Fibroblast of peridontal ligament (primary cell): ENCODE measurements around the gene PROM2.

Source experiments
- DNase-seq: peaks from one replicate; pipeline ENCODE4 v3.0.0-alpha.2; 2010; ENCODE audit errors: extremely low read depth

Gene PROM2

DNA sequence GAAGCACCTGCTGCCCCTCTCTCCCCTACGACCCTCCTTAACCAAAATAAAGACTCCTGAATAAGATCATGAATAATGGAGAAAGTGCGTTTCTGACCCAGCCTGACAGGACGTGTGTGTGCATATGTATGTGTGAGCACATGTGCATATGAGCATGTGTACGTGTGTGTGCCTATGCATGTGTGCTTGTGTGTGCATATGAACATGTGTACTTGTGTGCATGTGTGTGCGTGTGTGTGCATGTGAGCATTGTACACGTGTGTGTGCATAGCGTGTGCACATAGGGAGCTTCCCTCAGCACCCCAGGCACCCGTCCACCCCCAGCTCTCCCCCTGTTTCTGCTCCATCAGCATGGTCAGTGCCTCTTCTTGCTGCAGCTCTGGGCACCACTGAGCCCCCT, 33.6 kb downstream of the PROM2 start:
- no peak for DNase-seq

DNA sequence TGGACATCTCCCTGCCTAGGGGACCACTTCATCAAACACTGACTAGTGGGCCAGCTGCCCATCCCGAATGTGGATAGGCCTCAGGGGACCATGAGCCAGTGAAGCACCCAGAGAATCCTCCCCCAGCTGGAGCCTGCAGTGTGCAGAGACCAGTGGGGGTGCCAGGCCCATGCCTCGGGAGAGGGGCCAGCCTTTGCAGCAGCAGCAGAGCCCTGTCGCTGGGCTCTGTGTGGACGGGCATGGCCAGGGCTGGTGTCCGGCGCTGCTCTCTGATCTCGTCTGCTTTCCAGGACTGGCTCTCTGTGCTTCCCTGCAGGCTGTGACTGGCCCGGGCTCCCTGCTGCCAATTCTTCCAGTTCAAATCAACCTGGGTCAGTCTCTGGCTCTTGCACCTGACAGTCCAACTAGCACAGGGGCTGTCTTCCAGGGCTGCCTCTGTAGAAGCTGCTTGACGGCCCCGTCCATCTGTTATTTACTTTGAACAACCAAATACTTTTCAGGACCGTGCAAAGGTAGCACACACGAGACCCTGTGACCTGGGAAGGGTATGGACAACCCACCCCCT, 34.3 kb downstream of the PROM2 start:
- DNase-seq = no peak

DNA sequence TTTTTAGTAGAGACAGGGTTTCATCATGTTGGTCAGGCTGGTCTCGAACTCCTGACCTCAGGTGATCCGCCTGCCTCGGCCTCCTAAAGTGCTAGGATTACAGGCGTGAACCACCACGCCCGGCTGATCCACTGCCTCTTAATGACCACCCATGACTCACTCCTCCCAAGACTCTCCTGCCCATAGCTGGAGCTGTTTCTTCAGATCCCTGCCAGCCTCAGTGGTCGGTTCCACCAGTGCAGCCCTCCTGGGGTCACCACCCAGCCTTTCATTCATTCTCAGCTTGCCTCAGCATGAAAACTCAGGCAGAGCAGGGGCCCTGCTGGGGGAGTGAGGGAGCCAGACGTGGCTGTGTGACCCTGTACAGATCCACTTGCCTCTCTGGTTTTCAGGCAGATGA, 35.4 kb downstream of the PROM2 start:
- DNase-seq = no peak

DNA sequence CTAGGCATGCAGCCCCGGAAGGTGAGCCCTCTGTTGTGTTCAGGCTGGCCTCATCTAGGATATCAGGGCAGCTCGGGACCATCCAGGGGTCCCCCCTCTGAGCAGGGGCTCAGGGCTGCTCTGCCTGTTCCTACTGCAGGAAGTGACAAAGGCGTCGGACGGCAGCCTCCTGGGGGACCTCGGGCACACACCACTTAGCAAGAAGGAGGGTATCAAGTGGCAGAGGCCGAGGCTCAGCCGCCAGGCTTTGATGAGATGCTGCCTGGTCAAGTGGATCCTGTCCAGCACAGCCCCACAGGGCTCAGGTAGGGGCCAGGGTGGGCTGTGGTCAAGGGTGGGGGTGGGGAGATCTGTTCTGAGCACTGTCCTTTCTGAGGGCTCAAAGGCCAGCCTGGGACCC, 36.0 kb downstream of the PROM2 start:
- no peak for DNase-seq

- no peak for DNase-seq
Measured at GRCh38 chr2:95310651-95311050, 36.4 kb downstream of the PROM2 start.

DNA sequence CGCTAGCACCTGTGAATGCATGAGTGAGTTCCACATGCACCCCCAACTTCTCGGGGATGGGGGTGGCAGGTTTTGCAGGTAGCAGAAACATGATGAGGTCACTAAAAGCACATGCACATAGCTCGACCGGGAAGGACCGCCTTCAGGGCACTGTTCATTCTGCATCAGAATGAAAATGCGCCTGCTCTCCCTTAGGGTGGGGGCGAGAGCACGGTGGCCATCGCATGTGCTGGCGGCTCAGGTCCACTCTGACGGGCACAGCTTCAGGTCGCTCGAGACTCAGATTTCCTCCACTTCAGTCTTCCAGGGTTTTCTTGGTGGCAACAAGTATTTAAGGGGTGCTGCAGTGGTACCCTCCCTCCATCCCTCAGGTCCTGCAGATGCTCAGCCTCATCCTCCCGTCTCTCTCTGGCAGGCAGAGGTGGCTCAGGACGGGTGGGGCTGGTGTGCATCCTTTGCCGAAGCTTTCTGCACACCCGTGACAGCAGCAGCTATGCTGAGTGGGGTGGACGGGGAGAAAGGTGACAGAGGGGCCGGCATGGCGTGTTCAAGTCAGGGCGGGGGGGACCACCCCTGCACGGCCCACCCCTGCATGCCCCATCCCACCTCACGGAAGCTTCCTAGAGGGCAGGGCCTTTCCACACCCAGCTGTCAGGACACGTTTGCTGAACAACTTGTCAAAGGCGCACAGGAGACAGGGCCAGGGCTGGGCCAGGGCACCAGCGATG, 37.7 kb downstream of the PROM2 start:
- no peak for DNase-seq

DNA sequence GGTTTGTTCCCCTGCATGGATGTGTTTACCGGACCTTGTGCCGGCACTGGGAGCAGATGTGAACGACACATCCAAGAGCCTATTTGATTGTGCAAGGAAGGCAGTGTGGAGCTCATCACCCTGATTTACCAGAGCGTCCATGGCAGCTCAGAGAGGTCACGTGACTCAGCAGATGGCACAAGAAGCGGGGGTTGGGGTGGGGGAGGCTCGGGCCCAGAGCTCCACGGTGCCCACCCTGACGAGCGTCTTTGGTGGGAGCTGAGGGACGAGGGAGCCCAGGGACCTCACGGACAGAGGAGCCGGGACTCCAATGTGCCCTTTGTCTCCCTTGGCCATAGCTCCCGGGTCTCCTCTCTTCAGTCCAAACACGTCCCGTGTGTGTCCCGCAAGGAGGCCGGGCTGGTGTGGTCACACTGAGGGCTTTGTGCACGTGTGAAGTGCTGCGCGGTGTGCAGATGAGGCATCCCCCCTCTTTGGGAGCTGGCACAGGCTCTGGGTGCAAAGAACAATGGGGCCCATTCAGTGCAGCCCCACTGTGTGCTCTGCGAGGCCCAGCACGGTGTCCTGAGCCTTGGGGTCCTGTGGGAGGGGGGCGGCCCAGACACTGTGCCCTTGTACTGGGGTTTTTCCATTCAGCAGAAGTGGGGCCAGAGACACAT, 38.4 kb downstream of the PROM2 start:
- DNase-seq = no peak

- DNase-seq = no peak
Measured at GRCh38 chr2:95313296-95314131, 39.3 kb downstream of the PROM2 start.

- no peak for DNase-seq
Measured at GRCh38 chr2:95314598-95314963, 40.3 kb downstream of the PROM2 start.

GRCh38 chr2:95314964-95315611, 40.8 kb downstream of the PROM2 start:
- no peak for DNase-seq

- no peak for DNase-seq
Measured at GRCh38 chr2:95315801-95316411, 41.7 kb downstream of the PROM2 start.

GRCh38 chr2:95316466-95317122, 42.3 kb downstream of the PROM2 start:
- peak; percentile 18 for DNase-seq

DNA sequence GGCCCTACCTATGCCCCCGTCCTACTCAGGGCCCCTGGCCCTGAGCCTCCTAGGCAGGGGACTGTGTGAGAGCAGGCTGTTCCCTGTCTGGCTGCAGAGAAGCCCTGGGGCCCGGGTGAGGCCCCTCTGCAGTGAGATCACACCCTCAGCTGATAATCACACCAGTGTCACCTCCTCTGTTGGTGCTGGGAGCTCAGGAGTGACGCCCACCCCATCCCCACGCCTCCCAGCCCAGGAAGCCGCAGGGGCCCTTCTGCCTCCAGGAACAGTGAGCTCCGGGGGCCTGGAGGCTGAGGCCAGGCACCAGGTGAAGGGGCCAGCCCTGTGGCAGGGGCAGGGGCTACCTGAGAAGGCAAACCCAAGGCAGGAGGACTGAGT, 42.9 kb downstream of the PROM2 start:
- no peak for DNase-seq

- DNase-seq = no peak
Measured at GRCh38 chr2:95317665-95318425, 43.6 kb downstream of the PROM2 start.

- DNase-seq = no peak
Measured at GRCh38 chr2:95318431-95319220, 44.4 kb downstream of the PROM2 start.

- no peak for DNase-seq
Measured at GRCh38 chr2:95319481-95320343, 45.5 kb downstream of the PROM2 start.

DNA sequence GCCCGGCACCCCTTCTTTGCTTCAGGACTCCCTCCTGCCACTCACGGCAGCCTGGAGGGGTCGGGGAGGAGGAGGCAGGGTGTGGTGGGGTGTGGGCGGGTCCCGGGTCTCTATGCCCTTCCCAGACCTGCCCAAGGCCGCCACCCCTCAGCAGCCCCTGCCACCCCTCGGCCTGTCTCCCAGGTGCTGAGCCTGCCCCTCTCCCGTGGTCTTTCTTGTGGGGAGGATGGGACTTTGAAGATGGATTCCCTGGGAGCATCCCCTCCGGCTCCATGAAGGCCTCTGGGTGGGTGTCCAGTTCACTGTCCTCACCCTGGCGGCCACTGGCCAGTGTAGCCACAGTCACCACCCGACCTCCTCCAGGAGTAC, 46.1 kb downstream of the PROM2 start:
- no peak for DNase-seq

DNA sequence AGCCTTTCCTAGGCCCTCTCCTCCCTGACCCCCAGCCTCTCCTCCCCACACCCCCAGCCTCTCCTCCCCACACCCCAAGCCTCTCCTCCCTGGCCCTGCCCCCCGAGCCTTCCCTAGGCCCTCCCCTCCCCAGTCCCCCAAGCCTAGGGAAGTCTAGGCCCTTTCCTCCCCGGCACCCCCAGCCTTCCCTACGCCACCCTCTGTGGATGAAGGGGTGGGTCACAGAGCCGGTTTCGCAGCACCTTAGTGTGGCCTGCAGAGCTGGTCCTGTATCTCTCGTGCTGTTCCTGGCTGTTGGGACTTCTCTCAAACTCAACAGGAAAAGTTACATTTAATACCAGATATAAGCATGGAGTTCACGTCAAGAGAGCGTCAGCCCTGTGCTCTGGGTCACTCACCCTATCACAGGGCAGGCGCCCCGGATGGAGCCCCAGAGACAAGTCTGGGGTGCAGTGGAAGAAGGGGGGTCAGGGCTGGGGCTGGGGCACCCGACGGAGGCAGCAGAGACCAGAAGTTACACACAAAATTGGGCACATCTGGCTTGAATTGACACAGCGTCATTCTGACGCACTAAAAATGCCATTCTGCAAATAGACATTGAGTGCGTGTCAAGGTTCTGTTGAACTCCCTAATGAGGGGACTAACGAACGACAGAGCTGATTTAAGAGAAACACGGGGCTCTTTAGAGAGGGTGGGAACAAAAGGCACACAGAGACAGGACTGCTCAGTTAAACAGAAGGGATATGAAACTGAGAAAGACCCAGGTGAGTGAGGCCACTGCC, 46.9 kb downstream of the PROM2 start:
- DNase-seq = peak; percentile 54
